ENCODE results near the gene P2RX2.

DNA sequence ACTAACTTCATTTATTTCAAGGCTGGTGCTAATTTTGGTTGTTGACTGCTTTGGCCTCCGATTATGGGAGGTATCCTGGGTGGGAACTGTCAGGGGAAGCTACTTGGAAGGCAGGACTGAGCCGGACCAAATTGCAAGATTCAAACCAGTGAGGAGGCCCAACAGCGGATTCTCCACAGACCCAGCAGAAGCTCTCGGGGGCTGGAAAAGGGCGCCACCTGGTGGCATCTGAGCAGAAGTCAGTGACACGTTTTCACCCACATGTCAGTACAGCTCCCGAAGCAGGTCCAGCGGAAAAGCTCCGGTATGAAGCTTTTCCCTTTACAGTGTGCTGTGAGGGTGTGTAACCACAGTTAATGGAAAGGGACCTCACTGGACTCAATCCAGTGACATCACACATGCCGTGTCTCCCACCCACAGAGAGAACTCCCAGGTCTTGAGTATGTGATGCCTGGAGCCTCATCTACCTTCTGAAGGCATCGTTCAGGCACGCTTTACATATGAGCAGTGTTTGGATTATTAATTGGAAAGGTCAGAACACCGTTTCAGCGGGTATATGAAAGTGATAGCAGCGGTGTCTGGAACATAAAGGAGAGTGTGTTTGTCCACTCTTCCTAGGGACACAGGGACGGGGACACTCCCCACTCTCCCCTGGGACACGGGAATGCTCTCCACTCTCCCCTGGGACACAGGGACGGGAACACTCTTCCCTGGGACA, 3.6 kb upstream of the P2RX2 start:
- TF ChIP-seq, protein P1, sequence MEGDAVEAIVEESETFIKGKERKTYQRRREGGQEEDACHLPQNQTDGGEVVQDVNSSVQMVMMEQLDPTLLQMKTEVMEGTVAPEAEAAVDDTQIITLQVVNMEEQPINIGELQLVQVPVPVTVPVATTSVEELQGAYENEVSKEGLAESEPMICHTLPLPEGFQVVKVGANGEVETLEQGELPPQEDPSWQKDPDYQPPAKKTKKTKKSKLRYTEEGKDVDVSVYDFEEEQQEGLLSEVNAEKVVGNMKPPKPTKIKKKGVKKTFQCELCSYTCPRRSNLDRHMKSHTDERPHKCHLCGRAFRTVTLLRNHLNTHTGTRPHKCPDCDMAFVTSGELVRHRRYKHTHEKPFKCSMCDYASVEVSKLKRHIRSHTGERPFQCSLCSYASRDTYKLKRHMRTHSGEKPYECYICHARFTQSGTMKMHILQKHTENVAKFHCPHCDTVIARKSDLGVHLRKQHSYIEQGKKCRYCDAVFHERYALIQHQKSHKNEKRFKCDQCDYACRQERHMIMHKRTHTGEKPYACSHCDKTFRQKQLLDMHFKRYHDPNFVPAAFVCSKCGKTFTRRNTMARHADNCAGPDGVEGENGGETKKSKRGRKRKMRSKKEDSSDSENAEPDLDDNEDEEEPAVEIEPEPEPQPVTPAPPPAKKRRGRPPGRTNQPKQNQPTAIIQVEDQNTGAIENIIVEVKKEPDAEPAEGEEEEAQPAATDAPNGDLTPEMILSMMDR (conservative IDR thresholded peaks at IDR 0.05; ENCODE audit: low read depth in 2 of 2) = peak; percentile 92 to 94
- TF ChIP-seq EZH2 (IDR thresholded peaks at IDR 0.05; ENCODE audit: low read depth, unreplicated experiment) = peak; percentile 33
